Esophagus squamous epithelium (tissue), 5 donors: ENCODE measurements around the gene MICAL2. TPM values are rescaled to one million over a fixed set of nuclear protein-coding genes. Genes with fewer than 3 reads are reported as not detected.

Experiments
- DNase-seq: peaks from one replicate; lab custom pipeline; 2025; lab: John Stamatoyannopoulos, UW
- H3K27ac ChIP-seq, 4 donors: fragments of 200-600 bp; sonication (generic); one replicate each; pipeline ENCODE4 v1.5.1; 2016 to 2019; ENCODE audit warnings: mild to moderate bottlenecking in 1 of 4
- H3K27me3 ChIP-seq, 4 donors: fragments of 200-600 bp; sonication (generic); 1 replicate in 3 of 4; 2 replicates in 1 of 4; pipeline versions ENCODE4 v1.5.1 to v1.6.0; 2017 to 2021; ENCODE audit warnings: antibody characterized with exemption in 1 of 4
- H3K36me3 ChIP-seq, 3 donors: fragments of 200-600 bp; sonication (generic); one replicate each; pipeline ENCODE4 v1.5.1; 2016 to 2019
- H3K4me1 ChIP-seq, 3 donors: fragments of 200-600 bp; sonication (generic); one replicate each; pipeline ENCODE4 v1.5.1; 2017 to 2019
- H3K4me3 ChIP-seq, 4 donors: fragments of 200-600 bp; sonication (generic); 1 replicate in 3 of 4; 2 replicates in 1 of 4; pipeline ENCODE4 v1.5.1; 2016 to 2019; ENCODE audit warnings: mild to moderate bottlenecking in 2 of 4, moderate library complexity in 1 of 4
- H3K9me3 ChIP-seq, 3 donors: fragments of 200-600 bp; sonication (generic); one replicate each; pipeline ENCODE4 v1.5.1; 2016 to 2019
- CTCF ChIP-seq, 6 experiments: fragments of 450-650 bp in 4 of 6; fragments of 200-600 bp in 2 of 6; sonication (generic) in 2 of 6; IDR thresholded peaks; one replicate each; pipeline ENCODE4 v1.5.1; 2016 to 2019; ENCODE audit warnings: antibody characterized with exemption in 6 of 6, mild to moderate bottlenecking in 4 of 6, moderate library complexity in 4 of 6
- POLR2A ChIP-seq, 4 donors: fragments of 450-650 bp; IDR thresholded peaks; one replicate each; pipeline ENCODE4 v1.6.1; 2017; ENCODE audit warnings: antibody characterized with exemption in 4 of 4, mild to moderate bottlenecking in 4 of 4, moderate library complexity in 3 of 4
- WGBS, 2 donors: methylation state at CpG; one replicate each; pipeline ENCODE4 v1.1.5; 2018; 5-methylcytosine and 5-hydroxymethylcytosine counted together
- intact Hi-C: fragments of 100-400 bp; cut with DNase I; formaldehyde crosslinking; loops from one replicate; pipeline ENCODE4 v1.15.0; 2022
- total RNA-seq, 4 donors: library from RNA; depleted of rRNA; stranded (reverse); fragments of >200 nt; gene quantifications; one replicate each; pipeline ENCODE4 v1.1.0, GENCODE V29; 2016
- donor health status: DM: yes; HTN: yes; CAD: no.

Gene MICAL2
- total RNA-seq, 4 donors from 2014 or later, result 10.1 to 49.0 (median 19.8) TPM

GRCh38 chr11:12235947-12236743 lies 125.8 kb downstream of the MICAL2 start:
- H3K9me3 ChIP-seq, result no peaks in the 10 kb centered on the region
- DNase-seq, result no peak
- H3K4me1 ChIP-seq, result peaks cover 0 to 17% (median 0%) of the 10 kb centered on the region in 3 donors
- H3K4me3 ChIP-seq, result no peak overlapping the region
- H3K36me3 ChIP-seq, result peaks cover 0 to 23% (median 0%) of the 10 kb centered on the region in 3 donors
- 34 to 45% methylated on average over 11 to 13 of the region's 13 CpGs for WGBS, 2 donors
- intact Hi-C loops, result loop anchor here (5.0 kb wide), 1 partner anchor 189 kb away; no protein-coding TSS in a partner anchor
- H3K27me3 ChIP-seq, result no peaks in the 10 kb centered on the region
- peak overlapping the region; percentile 6 to 83 (median 63) for H3K27ac ChIP-seq
- TF ChIP-seq POLR2A (IDR thresholded peaks at IDR 0.05) (no peak), CTCF (IDR thresholded peaks at IDR 0.05) (peak; percentile 23 to 78 (median 72))

- H3K4me1 ChIP-seq, result peaks cover 0 to 17% (median 0%) of the 10 kb centered on the region in 3 donors
- H3K27me3 ChIP-seq, result no peaks in the 10 kb centered on the region
- H3K9me3 ChIP-seq, result no peaks in the 10 kb centered on the region
- no peak overlapping the region for H3K4me3 ChIP-seq
- peaks cover 0 to 22% (median 0%) of the 10 kb centered on the region in 3 donors for H3K36me3 ChIP-seq
- intact Hi-C loops, result loop anchor here (5.0 kb wide), 1 partner anchor 189 kb away; no protein-coding TSS in a partner anchor
- WGBS, 2 donors, result 51 to 55% methylated on average over 5 of the region's 5 CpGs
- TF ChIP-seq CTCF (IDR thresholded peaks at IDR 0.05), result no peak
- TF ChIP-seq POLR2A (IDR thresholded peaks at IDR 0.05), result no peak
- DNase-seq, result no peak
- H3K27ac ChIP-seq, result peak overlapping the region in 3 of 4 donors; percentile 30 to 83 (median 58)
Measured at GRCh38 chr11:12236744-12237101, 126.3 kb downstream of the MICAL2 start.

GRCh38 chr11:12237381-12237784 lies 127.0 kb downstream of the MICAL2 start:
- no peak overlapping the region for H3K4me3 ChIP-seq
- H3K36me3 ChIP-seq, result peaks cover 0 to 20% (median 0%) of the 10 kb centered on the region in 3 donors
- H3K4me1 ChIP-seq, result peaks cover 0 to 21% (median 0%) of the 10 kb centered on the region in 3 donors
- peak overlapping the region in 2 of 4 donors; percentile 30 to 58 for H3K27ac ChIP-seq
- no peaks in the 10 kb centered on the region for H3K27me3 ChIP-seq
- no peaks in the 10 kb centered on the region for H3K9me3 ChIP-seq
- intact Hi-C loops, result loop anchor here (5.0 kb wide), 1 partner anchor 190 kb away; no protein-coding TSS in a partner anchor
- TF ChIP-seq POLR2A (IDR thresholded peaks at IDR 0.05) (no peak), CTCF (IDR thresholded peaks at IDR 0.05) (no peak)
- WGBS, 2 donors, result 73 to 76% methylated on average over 3 of the region's 3 CpGs
- DNase-seq, result no peak

GRCh38 chr11:12238420-12238819 lies 128.0 kb downstream of the MICAL2 start:
- H3K9me3 ChIP-seq, result no peaks in the 10 kb centered on the region
- TF ChIP-seq POLR2A (IDR thresholded peaks at IDR 0.05), result no peak
- no peak for TF ChIP-seq CTCF (IDR thresholded peaks at IDR 0.05)
- peak overlapping the region in 1 of 4 donors; percentile 58 for H3K27ac ChIP-seq
- H3K4me3 ChIP-seq, result no peak overlapping the region
- DNase-seq, result no peak
- H3K4me1 ChIP-seq, result peaks cover 0 to 28% (median 0%) of the 10 kb centered on the region in 3 donors
- intact Hi-C loops, result loop anchor here (5.0 kb wide), 1 partner anchor 191 kb away; no protein-coding TSS in a partner anchor
- peaks cover 0 to 25% (median 0%) of the 10 kb centered on the region in 3 donors for H3K36me3 ChIP-seq
- WGBS, 2 donors, result 81 to 93% methylated on average over 4 of the region's 4 CpGs
- H3K27me3 ChIP-seq, result no peaks in the 10 kb centered on the region

- DNase-seq, result no peak
- H3K9me3 ChIP-seq, result no peaks in the 10 kb centered on the region
- 95 to 100% methylated on average over 2 to 4 of the region's 4 CpGs for WGBS, 2 donors
- H3K27me3 ChIP-seq, result no peaks in the 10 kb centered on the region
- peaks cover 0 to 25% (median 0%) of the 10 kb centered on the region in 3 donors for H3K36me3 ChIP-seq
- peaks cover 0 to 34% (median 0%) of the 10 kb centered on the region in 3 donors for H3K4me1 ChIP-seq
- no peak overlapping the region for H3K4me3 ChIP-seq
- intact Hi-C loops, result loop anchor here (5.0 kb wide), 1 partner anchor 192 kb away; no protein-coding TSS in a partner anchor
- TF ChIP-seq POLR2A (IDR thresholded peaks at IDR 0.05) (no peak), CTCF (IDR thresholded peaks at IDR 0.05) (no peak)
- H3K27ac ChIP-seq, result peak overlapping the region in 1 of 4 donors; percentile 26
Measured at GRCh38 chr11:12239396-12239795, 129.0 kb downstream of the MICAL2 start.
